ENCODE data around the gene TMEM244.
A peak's percentile ranks its signal among the peaks of the same experiment; 100 is the strongest.

- no peak for TF ChIP-seq CTCF (IDR thresholded peaks at IDR 0.05; ENCODE audit: low read depth, low read length)
- TF ChIP-seq MAX (IDR thresholded peaks at IDR 0.05; ENCODE audit: low read depth, low read length) = peak; percentile 5; the same call in 1 of the 2 replicates
Observed at GRCh38 chr6:129890164-129890563, 29.0 kb upstream of the TMEM244 start.
